Stomach (tissue), 4 donors: ENCODE results near the gene SPX.

Experiments used
- CTCF ChIP-seq, 7 experiments: fragments of 450-650 bp in 4 of 7; fragments of 200-600 bp in 3 of 7; sonication (generic) in 3 of 7; IDR thresholded peaks; one replicate each; pipeline ENCODE4 v1.5.1; 2016 to 2019; ENCODE audit warnings: antibody characterized with exemption in 7 of 7, control low read depth in 2 of 7, mild to moderate bottlenecking in 1 of 7
- EP300 ChIP-seq: sonication (generic); formaldehyde crosslinking; IDR thresholded peaks from one replicate; pipeline ENCODE4 v1.6.1; 2017; ENCODE audit warnings: antibody characterized with exemption
- POLR2A ChIP-seq, 4 donors: fragments of 450-650 bp; IDR thresholded peaks; one replicate each; pipeline ENCODE4 v1.6.1; 2016; ENCODE audit warnings: antibody characterized with exemption in 4 of 4, control low read depth in 2 of 4, mild to moderate bottlenecking in 1 of 4, moderate library complexity in 1 of 4
- POLR2AphosphoS5 ChIP-seq, 3 donors: sonication (generic); formaldehyde crosslinking; IDR thresholded peaks; one replicate each; pipeline ENCODE4 v1.6.1; 2016; ENCODE audit warnings: antibody characterized with exemption in 3 of 3

- no peak for TF ChIP-seq CTCF (IDR thresholded peaks at IDR 0.05)
- peak in 2 of 4 donors; percentile 9 to 38 for TF ChIP-seq POLR2A (IDR thresholded peaks at IDR 0.05)
- no peak for TF ChIP-seq EP300
- TF ChIP-seq POLR2AphosphoS5 (IDR thresholded peaks at IDR 0.05): peak; percentile 9 to 91 (median 66)
These were observed 24.6 kb upstream of the SPX start, which contains the start of the genes GOLT1B and RECQL for GRCh38 chr12:21501258-21502163.
